Measurements from ENCODE around the gene TKT.

Gene TKT

GRCh38 chr3:53224026-53224425 lies 31.8 kb downstream of the TKT start:
- no peak for DNase-seq (ENCODE audit: low read depth)

- no peak for DNase-seq (ENCODE audit: low read depth)
Observed at GRCh38 chr3:53223541-53223966, 32.3 kb downstream of the TKT start.

- no peak for DNase-seq (ENCODE audit: low read depth)
Observed at GRCh38 chr3:53223025-53223424, 32.8 kb downstream of the TKT start.

GRCh38 chr3:53222183-53222901 lies 33.5 kb downstream of the TKT start:
- DNase-seq (ENCODE audit: low read depth) = no peak

GRCh38 chr3:53221827-53222182 lies 34.0 kb downstream of the TKT start:
- DNase-seq (ENCODE audit: low read depth) = no peak

- DNase-seq (ENCODE audit: low read depth) = no peak
Observed at GRCh38 chr3:53221345-53221744, 34.5 kb downstream of the TKT start.

GRCh38 chr3:53219895-53220483 lies 35.8 kb downstream of the TKT start:
- DNase-seq (ENCODE audit: low read depth) = peak; percentile 29

GRCh38 chr3:53218131-53218530 lies 37.7 kb downstream of the TKT start:
- DNase-seq (ENCODE audit: low read depth) = no peak

- DNase-seq (ENCODE audit: low read depth) = no peak
Observed at GRCh38 chr3:53217175-53217574, 38.6 kb downstream of the TKT start.

- DNase-seq (ENCODE audit: low read depth) = no peak
Observed at GRCh38 chr3:53216723-53217122, 39.1 kb downstream of the TKT start.

- no peak for DNase-seq (ENCODE audit: low read depth)
Observed at GRCh38 chr3:53215816-53216215, 40.0 kb downstream of the TKT start.

GRCh38 chr3:53213276-53213675 lies 42.5 kb downstream of the TKT start:
- DNase-seq (ENCODE audit: low read depth) = no peak

GRCh38 chr3:53211706-53212702 lies 43.8 kb downstream of the TKT start:
- no peak for DNase-seq (ENCODE audit: low read depth)

- no peak for DNase-seq (ENCODE audit: low read depth)
Observed at GRCh38 chr3:53202331-53203015, 53.3 kb downstream of the TKT start.

- no peak for DNase-seq (ENCODE audit: low read depth)
Observed at GRCh38 chr3:53200501-53201498, 55.0 kb downstream of the TKT start.

GRCh38 chr3:53199834-53200233 lies 56.0 kb downstream of the TKT start:
- DNase-seq (ENCODE audit: low read depth) = no peak

GRCh38 chr3:53198996-53199395 lies 56.8 kb downstream of the TKT start:
- DNase-seq (ENCODE audit: low read depth) = no peak

GRCh38 chr3:53198256-53198977 lies 57.4 kb downstream of the TKT start:
- DNase-seq (ENCODE audit: low read depth) = no peak

- no peak for DNase-seq (ENCODE audit: low read depth)
Observed at GRCh38 chr3:53196575-53197407, 59.0 kb downstream of the TKT start.

Measured in T-helper 22 cell (primary cell).